Trophoblast cell (in vitro differentiated cells and primary cell): ENCODE measurements around the gene ZNF804A.

Experiments used
- DNase-seq, 2 donors: peaks; one replicate each; pipeline ENCODE4 v3.0.0-alpha.2; 2016
- H2AFZ ChIP-seq: 2 replicates; pipeline ENCODE4 v1.6.1; 2013; ENCODE audit warnings: low read length, moderate library complexity, mild to moderate bottlenecking; ENCODE audit not compliant: insufficient read depth, poor library complexity
- H2AK5ac ChIP-seq: 2 replicates; pipeline ENCODE4 v1.6.1; 2013; ENCODE audit warnings: mild to moderate bottlenecking, low read length
- H2BK120ac ChIP-seq: 2 replicates; pipeline ENCODE4 v1.6.1; 2013; ENCODE audit warnings: low read length, mild to moderate bottlenecking, moderate library complexity; ENCODE audit not compliant: insufficient read depth, poor library complexity
- H2BK12ac ChIP-seq: 2 replicates; pipeline ENCODE4 v1.6.1; 2013; ENCODE audit warnings: mild to moderate bottlenecking, low read length, moderate library complexity
- H2BK5ac ChIP-seq: 2 replicates; pipeline ENCODE4 v1.6.1; 2013; ENCODE audit warnings: low read length, low read depth, moderate library complexity, mild to moderate bottlenecking; ENCODE audit not compliant: poor library complexity
- H3K14ac ChIP-seq: 2 replicates; pipeline ENCODE4 v1.6.1; 2013; ENCODE audit warnings: mild to moderate bottlenecking, low read length
- H3K18ac ChIP-seq: 2 replicates; pipeline ENCODE4 v1.6.1; 2013; ENCODE audit warnings: mild to moderate bottlenecking, low read length
- H3K23ac ChIP-seq: 2 replicates; pipeline ENCODE4 v1.6.1; 2013; ENCODE audit warnings: low read length
- H3K27ac ChIP-seq: 2 replicates; pipeline ENCODE4 v1.5.1; 2013; ENCODE audit warnings: low read depth, mild to moderate bottlenecking, inconsistent platforms, low read length, moderate library complexity
- H3K27me3 ChIP-seq: 2 replicates; pipeline ENCODE4 v1.6.1; 2013; ENCODE audit warnings: inconsistent platforms, mild to moderate bottlenecking, low read length, moderate library complexity; ENCODE audit not compliant: insufficient read depth
- H3K36me3 ChIP-seq, 2 experiments: 1 replicate in 1 of 2; 2 replicates in 1 of 2; pipeline ENCODE4 v1.6.1; 2013; ENCODE audit warnings: low read length in 2 of 2, mild to moderate bottlenecking in 2 of 2, moderate library complexity in 1 of 2; ENCODE audit not compliant: insufficient read depth in 2 of 2, control insufficient read depth in 1 of 2
- H3K4ac ChIP-seq: 2 replicates; pipeline ENCODE4 v1.6.1; 2013; ENCODE audit warnings: low read depth, mild to moderate bottlenecking, low read length, moderate library complexity
- H3K4me1 ChIP-seq, 2 experiments: 1 replicate in 1 of 2; 2 replicates in 1 of 2; pipeline ENCODE4 v1.6.1; 2013; ENCODE audit warnings: low read length in 2 of 2, mild to moderate bottlenecking in 2 of 2, moderate library complexity in 1 of 2; ENCODE audit not compliant: insufficient read depth in 2 of 2, control insufficient read depth in 1 of 2
- H3K4me2 ChIP-seq: 2 replicates; pipeline ENCODE4 v1.6.1; 2013; ENCODE audit warnings: inconsistent platforms, mild to moderate bottlenecking, low read length, moderate library complexity
- H3K4me3 ChIP-seq: 2 replicates; pipeline ENCODE4 v1.5.1; 2013; ENCODE audit warnings: mild to moderate bottlenecking, low read depth, low read length, inconsistent platforms
- H3K79me1 ChIP-seq: one replicate; pipeline ENCODE4 v1.6.1; 2013; ENCODE audit warnings: low read length
- H3K79me2 ChIP-seq: 2 replicates; pipeline ENCODE4 v1.6.1; 2013; ENCODE audit warnings: low read length, mild to moderate bottlenecking; ENCODE audit not compliant: control insufficient read depth, insufficient read depth, poor library complexity
- H3K9ac ChIP-seq: 2 replicates; pipeline ENCODE4 v1.6.1; 2013; ENCODE audit warnings: mild to moderate bottlenecking, low read length
- H3K9me3 ChIP-seq: 2 replicates; pipeline ENCODE4 v1.6.1; 2013; ENCODE audit warnings: low read depth, mild to moderate bottlenecking, control low read depth, inconsistent platforms, low read length; ENCODE audit not compliant: insufficient read depth
- H4K12ac ChIP-seq: 2 replicates; pipeline ENCODE4 v1.6.1; 2013; ENCODE audit warnings: low read depth, mild to moderate bottlenecking, low read length, moderate library complexity
- H4K8ac ChIP-seq: 2 replicates; pipeline ENCODE4 v1.6.1; 2013; ENCODE audit warnings: low read depth, mild to moderate bottlenecking, low read length, moderate library complexity
- H4K91ac ChIP-seq: one replicate; pipeline ENCODE4 v1.6.1; 2013; ENCODE audit warnings: low read depth, mild to moderate bottlenecking, low read length, moderate library complexity
- WGBS: extraction: QIAGEN DNeasy Blood & Tissue Kit; methylation state at CpG from one replicate; pipeline ENCODE4 v1.1.7; 2013; ENCODE audit warnings: missing lambda C conversion rate; ENCODE audit not compliant: insufficient read length, insufficient coverage; ENCODE audit errors: extremely low coverage; 5-methylcytosine and 5-hydroxymethylcytosine counted together

Gene ZNF804A

DNA sequence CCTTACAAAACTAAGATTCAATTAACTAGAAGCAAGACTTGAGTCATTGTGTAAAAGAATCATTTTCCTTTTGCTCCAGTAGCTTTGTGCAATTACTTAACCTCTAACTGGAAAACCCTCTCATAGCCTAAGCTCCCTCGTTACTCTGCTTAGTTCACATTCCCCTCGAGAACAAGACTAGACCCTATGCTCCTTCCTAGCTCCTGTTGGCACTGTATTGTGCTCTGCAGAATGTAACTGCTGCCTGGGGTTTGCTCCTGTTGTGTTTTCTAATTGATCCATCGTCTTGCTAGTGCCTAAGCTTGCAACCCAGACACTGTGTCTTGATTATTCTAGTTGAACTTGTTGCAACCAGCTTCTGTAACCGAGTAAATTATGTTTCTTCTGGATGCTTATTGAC, 347.0 kb downstream of the ZNF804A start:
- H4K91ac ChIP-seq = no peak overlapping the region
- WGBS = no CpG with 5 or more reads among the region's 4 CpGs
- H2AK5ac ChIP-seq = no peak overlapping the region
- no peaks in the 10 kb centered on the region for H3K79me2 ChIP-seq
- no peak overlapping the region for H3K23ac ChIP-seq
- no peak overlapping the region for H2AFZ ChIP-seq
- no peaks in the 10 kb centered on the region for H3K79me1 ChIP-seq
- H3K9me3 ChIP-seq = no peaks in the 10 kb centered on the region
- H3K27ac ChIP-seq = no peak overlapping the region
- no peak overlapping the region for H3K4ac ChIP-seq
- no peaks in the 10 kb centered on the region for H3K36me3 ChIP-seq
- no peak for DNase-seq
- no peak overlapping the region for H3K9ac ChIP-seq
- no peak overlapping the region for H4K12ac ChIP-seq
- H3K4me2 ChIP-seq = no peak overlapping the region
- H4K8ac ChIP-seq = no peak overlapping the region
- H3K4me3 ChIP-seq = no peak overlapping the region
- no peak overlapping the region for H2BK12ac ChIP-seq
- no peaks in the 10 kb centered on the region for H3K27me3 ChIP-seq
- H3K4me1 ChIP-seq = no peaks in the 10 kb centered on the region
- no peak overlapping the region for H2BK5ac ChIP-seq
- no peak overlapping the region for H2BK120ac ChIP-seq
- H3K14ac ChIP-seq = no peak overlapping the region
- H3K18ac ChIP-seq = no peak overlapping the region

DNA sequence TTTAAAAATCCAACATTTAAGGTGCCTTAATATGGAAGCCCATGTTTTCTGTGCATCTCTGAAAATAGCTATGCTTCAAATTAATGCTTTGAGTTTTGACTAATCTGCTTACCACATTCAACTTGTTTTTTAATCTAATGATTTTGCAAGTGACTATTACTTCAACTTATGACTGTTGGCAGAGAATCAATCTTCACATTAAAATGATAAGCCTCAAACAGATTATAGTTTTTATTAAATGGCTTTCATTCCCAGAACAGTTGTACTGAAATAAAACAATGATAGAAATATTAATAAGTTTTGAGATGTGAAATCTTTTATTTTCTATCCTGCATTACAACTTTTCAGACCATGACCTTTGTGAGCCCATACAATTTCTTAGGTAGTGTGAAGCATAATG, 347.5 kb downstream of the ZNF804A start:
- Histone ChIP-seq H3K27me3 (no peaks in the 10 kb centered on the region), H3K4ac (no peak overlapping the region), H4K8ac (no peak overlapping the region), H3K79me1 (no peaks in the 10 kb centered on the region), H4K91ac (no peak overlapping the region), H3K18ac (no peak overlapping the region), H3K23ac (no peak overlapping the region), H2BK12ac (no peak overlapping the region), H3K4me3 (no peak overlapping the region), H3K27ac (no peak overlapping the region), H3K4me1 (no peaks in the 10 kb centered on the region), H3K36me3 (no peaks in the 10 kb centered on the region), H3K14ac (no peak overlapping the region), H2BK5ac (no peak overlapping the region), H2AFZ (no peak overlapping the region), H3K9me3 (no peaks in the 10 kb centered on the region), H3K4me2 (no peak overlapping the region), H2BK120ac (no peak overlapping the region), H3K9ac (no peak overlapping the region), H4K12ac (no peak overlapping the region), H3K79me2 (no peaks in the 10 kb centered on the region), H2AK5ac (no peak overlapping the region)
- no peak for DNase-seq

DNA sequence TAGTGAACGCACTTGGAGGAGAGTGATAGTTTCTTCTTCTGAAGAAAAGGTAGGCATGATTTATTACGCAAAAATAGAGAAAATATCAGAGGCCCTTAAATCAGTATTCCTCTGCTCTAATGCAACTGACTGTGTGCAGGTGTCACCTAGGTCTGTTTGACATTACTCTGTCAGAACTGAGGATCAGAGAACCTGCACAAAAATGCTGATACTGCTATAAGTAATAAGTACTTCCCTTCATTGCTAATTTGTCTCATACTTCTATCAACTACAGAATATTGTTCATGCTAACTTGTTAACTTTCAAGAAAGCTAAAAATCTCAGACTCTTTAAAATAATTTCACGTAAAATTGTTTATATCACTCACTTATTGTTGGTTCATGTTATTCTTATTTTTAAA, 358.5 kb downstream of the ZNF804A start:
- Histone ChIP-seq H3K4me3 (no peak overlapping the region), H3K14ac (no peak overlapping the region), H2BK5ac (no peak overlapping the region), H3K27me3 (no peaks in the 10 kb centered on the region), H4K8ac (no peak overlapping the region), H3K9me3 (no peaks in the 10 kb centered on the region), H3K9ac (no peak overlapping the region), H2AFZ (no peak overlapping the region), H4K91ac (no peak overlapping the region), H3K4me1 (no peaks in the 10 kb centered on the region), H3K79me1 (no peaks in the 10 kb centered on the region), H2BK120ac (no peak overlapping the region), H3K27ac (no peak overlapping the region), H2BK12ac (no peak overlapping the region), H3K79me2 (no peaks in the 10 kb centered on the region), H3K23ac (no peak overlapping the region), H3K4ac (no peak overlapping the region), H3K18ac (no peak overlapping the region), H2AK5ac (no peak overlapping the region), H4K12ac (no peak overlapping the region), H3K36me3 (no peaks in the 10 kb centered on the region), H3K4me2 (no peak overlapping the region)
- DNase-seq = no peak
- no CpG with 5 or more reads among the region's 3 CpGs for WGBS

DNA sequence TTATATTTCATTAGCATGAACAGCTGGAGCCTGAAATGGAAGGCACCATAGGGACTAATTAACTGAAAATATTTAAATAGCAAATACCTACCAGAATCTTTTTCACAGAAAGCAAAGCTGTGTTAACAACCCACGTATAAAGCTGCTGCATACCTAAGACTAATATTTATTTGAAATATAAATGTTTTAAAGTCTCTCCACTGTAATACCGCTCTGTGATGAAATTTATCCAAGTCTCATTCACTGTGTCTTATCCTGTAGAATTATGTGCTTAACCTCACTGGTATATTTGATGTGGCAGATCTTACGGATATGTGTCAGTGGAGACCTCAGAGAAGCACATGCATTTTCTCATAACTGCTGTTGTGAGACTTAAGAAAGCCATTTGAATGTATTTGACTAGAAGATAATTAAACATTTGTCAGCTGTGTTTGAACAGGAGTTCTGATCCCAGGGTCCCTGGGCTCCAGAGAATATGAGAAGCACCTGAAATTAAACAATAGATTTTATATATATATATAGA, 373.3 kb downstream of the ZNF804A start:
- H3K27me3 ChIP-seq = no peaks in the 10 kb centered on the region
- no peak overlapping the region for H3K4me3 ChIP-seq
- no peaks in the 10 kb centered on the region for H3K36me3 ChIP-seq
- H4K12ac ChIP-seq = no peak overlapping the region
- no peak overlapping the region for H2BK5ac ChIP-seq
- H3K23ac ChIP-seq = no peak overlapping the region
- no peak overlapping the region for H2AK5ac ChIP-seq
- H3K9me3 ChIP-seq = no peaks in the 10 kb centered on the region
- no peak overlapping the region for H3K27ac ChIP-seq
- no peaks in the 10 kb centered on the region for H3K79me2 ChIP-seq
- no CpG with 5 or more reads among the region's 3 CpGs for WGBS
- no peak overlapping the region for H2AFZ ChIP-seq
- H3K4ac ChIP-seq = no peak overlapping the region
- no peak overlapping the region for H3K4me2 ChIP-seq
- no peaks in the 10 kb centered on the region for H3K4me1 ChIP-seq
- no peak overlapping the region for H3K14ac ChIP-seq
- no peak overlapping the region for H4K8ac ChIP-seq
- H4K91ac ChIP-seq = no peak overlapping the region
- no peak overlapping the region for H2BK120ac ChIP-seq
- DNase-seq = no peak
- H3K9ac ChIP-seq = no peak overlapping the region
- H3K79me1 ChIP-seq = no peaks in the 10 kb centered on the region
- no peak overlapping the region for H3K18ac ChIP-seq
- no peak overlapping the region for H2BK12ac ChIP-seq
